Endodermal cell (in vitro differentiated cells): ENCODE results near the gene TIFAB. TPM values are rescaled to one million over a fixed set of nuclear protein-coding genes. Genes with fewer than 3 reads are reported as not detected.

ENCODE experiments used
- DNase-seq: peaks from one replicate; pipeline ENCODE4 v3.0.0-alpha.2; 2017
- H3K27ac ChIP-seq: 2 replicates; pipeline ENCODE4 v1.5.1; 2013; ENCODE audit warnings: mild to moderate bottlenecking, low read depth, low read length, moderate library complexity
- H3K27me3 ChIP-seq: 2 replicates; pipeline ENCODE4 v1.6.1; 2013; ENCODE audit warnings: mild to moderate bottlenecking, low read length, moderate library complexity; ENCODE audit not compliant: insufficient read depth, control insufficient read depth, poor library complexity, severe bottlenecking
- H3K36me3 ChIP-seq: 2 replicates; pipeline ENCODE4 v1.7.0; 2013; ENCODE audit warnings: mild to moderate bottlenecking, low read length, moderate library complexity; ENCODE audit not compliant: control insufficient read depth, insufficient read depth
- H3K4me1 ChIP-seq: one replicate; pipeline ENCODE4 v1.7.0; 2013; ENCODE audit warnings: low read length; ENCODE audit not compliant: control insufficient read depth, insufficient read depth
- H3K4me3 ChIP-seq: 2 replicates; pipeline ENCODE4 v1.5.1; 2013; ENCODE audit warnings: mild to moderate bottlenecking, low read length, moderate library complexity
- H3K9ac ChIP-seq: 2 replicates; pipeline ENCODE4 v1.6.1; 2013; ENCODE audit warnings: mild to moderate bottlenecking, low read length, moderate library complexity; ENCODE audit not compliant: poor library complexity, severe bottlenecking; ENCODE audit errors: extremely low read depth
- H3K9me3 ChIP-seq: 2 replicates; pipeline ENCODE4 v1.6.1; 2013; ENCODE audit warnings: mild to moderate bottlenecking, low read length, moderate library complexity; ENCODE audit not compliant: control insufficient read depth
- H3K27ac Mint-ChIP-seq: 2 replicates; pipeline ENCODE4 v1.8.0; 2020; ENCODE audit warnings: mixed read lengths
- H3K27me3 Mint-ChIP-seq: 2 replicates; pipeline ENCODE4 v1.8.0; 2021; ENCODE audit warnings: mild to moderate bottlenecking, mixed read lengths; ENCODE audit not compliant: insufficient read depth
- H3K36me3 Mint-ChIP-seq: 2 replicates; pipeline ENCODE4 v1.8.0; 2020; ENCODE audit warnings: low read depth, mixed read lengths
- H3K4me1 Mint-ChIP-seq: 2 replicates; pipeline ENCODE4 v1.8.0; 2020; ENCODE audit warnings: mixed read lengths
- H3K4me3 Mint-ChIP-seq: 2 replicates; pipeline ENCODE4 v1.8.0; 2020; ENCODE audit warnings: mild to moderate bottlenecking, moderate library complexity, mixed read lengths
- H3K9me3 Mint-ChIP-seq: 2 replicates; pipeline ENCODE4 v1.8.0; 2020; ENCODE audit warnings: mild to moderate bottlenecking, mixed read lengths
- CTCF ChIP-seq: fragments of 200-600 bp; sonication (generic); conservative IDR thresholded peaks from 2 replicates; pipeline ENCODE4 v1.5.0; 2021; ENCODE audit warnings: antibody characterized with exemption, mild to moderate bottlenecking
- WGBS, 2 experiments: methylation state at CpG; one replicate each; pipeline versions ENCODE4 v1.1.5 to v1.1.7; 2013; ENCODE audit warnings: missing lambda C conversion rate in 2 of 2, mixed read lengths in 1 of 2; ENCODE audit not compliant: insufficient coverage in 1 of 2, insufficient read length in 1 of 2; 5-methylcytosine and 5-hydroxymethylcytosine counted together
- total RNA-seq, 2 donors: library from RNA; stranded (reverse); fragmentation: NEBNext Ultra II Directional in 1 of 2; extraction: Animal tissue kit (Norgen Biotek cat#: 25700) in 1 of 2; gene quantifications; 2 replicates in 1 of 2; 3 replicates in 1 of 2; pipeline ENCODE4 v1.2.1, GENCODE V29; 2021

The TIFAB gene
- total RNA-seq, 2 donors from 2014 or later: not detected

GRCh38 chr5:135477613-135478066 lies 25.5 kb upstream of the TIFAB start:
- H3K9me3 ChIP-seq: no peaks in the 10 kb centered on the region
- no peak for TF ChIP-seq CTCF
- peaks cover 94% of the 10 kb centered on the region for H3K27me3 ChIP-seq
- peaks cover 32% of the 10 kb centered on the region for H3K4me1 Mint-ChIP-seq
- peaks cover 47% of the 10 kb centered on the region for H3K27me3 Mint-ChIP-seq
- no peak overlapping the region for H3K27ac Mint-ChIP-seq
- no peak overlapping the region for H3K9ac ChIP-seq
- no peak overlapping the region for H3K4me3 ChIP-seq
- WGBS, 2 experiments: 44 to 52% methylated on average over 3 to 14 of the region's 14 CpGs
- DNase-seq: peak; percentile 48
- H3K9me3 Mint-ChIP-seq: no peaks in the 10 kb centered on the region
- no peaks in the 10 kb centered on the region for H3K36me3 ChIP-seq
- H3K4me1 ChIP-seq: peaks cover 13% of the 10 kb centered on the region
- H3K4me3 Mint-ChIP-seq: no peak overlapping the region
- no peaks in the 10 kb centered on the region for H3K36me3 Mint-ChIP-seq
- H3K27ac ChIP-seq: no peak overlapping the region

GRCh38 chr5:135476615-135477581 lies 24.7 kb upstream of the TIFAB start:
- peak overlapping the region; percentile 55 for H3K27ac ChIP-seq
- peaks cover 13% of the 10 kb centered on the region for H3K4me1 ChIP-seq
- no peak overlapping the region for H3K9ac ChIP-seq
- no peaks in the 10 kb centered on the region for H3K36me3 ChIP-seq
- no peaks in the 10 kb centered on the region for H3K36me3 Mint-ChIP-seq
- H3K27me3 ChIP-seq: peaks cover 95% of the 10 kb centered on the region
- no peak overlapping the region for H3K4me3 Mint-ChIP-seq
- H3K27ac Mint-ChIP-seq: no peak overlapping the region
- WGBS, 2 experiments: 41 to 50% methylated on average over 10 to 23 of the region's 24 CpGs
- DNase-seq: peak; percentile 57
- H3K9me3 ChIP-seq: no peaks in the 10 kb centered on the region
- H3K27me3 Mint-ChIP-seq: peaks cover 52% of the 10 kb centered on the region
- no peaks in the 10 kb centered on the region for H3K9me3 Mint-ChIP-seq
- peaks cover 32% of the 10 kb centered on the region for H3K4me1 Mint-ChIP-seq
- TF ChIP-seq CTCF: no peak
- H3K4me3 ChIP-seq: peak overlapping the region; percentile 23

- Mint-ChIP-seq H3K9me3 (no peaks in the 10 kb centered on the region), H3K36me3 (no peaks in the 10 kb centered on the region), H3K4me1 (peaks cover 26% of the 10 kb centered on the region), H3K27me3 (peaks cover 79% of the 10 kb centered on the region), H3K4me3 (no peak overlapping the region), H3K27ac (no peak overlapping the region)
- WGBS, 2 experiments: 79 to 83% methylated on average over 10 to 12 of the region's 12 CpGs
- no peak overlapping the region for H3K4me3 ChIP-seq
- no peak for TF ChIP-seq CTCF
- no peak overlapping the region for H3K9ac ChIP-seq
- no peaks in the 10 kb centered on the region for H3K9me3 ChIP-seq
- no peak for DNase-seq
- H3K36me3 ChIP-seq: no peaks in the 10 kb centered on the region
- no peak overlapping the region for H3K27ac ChIP-seq
- H3K27me3 ChIP-seq: peaks cover 95% of the 10 kb centered on the region
- peaks cover 11% of the 10 kb centered on the region for H3K4me1 ChIP-seq
Measured at GRCh38 chr5:135473956-135474670, 22.0 kb upstream of the TIFAB start.
